ENCODE measurements around the gene CDON.

- TF ChIP-seq CTCF (IDR thresholded peaks at IDR 0.05 in 4 of 5, conservative IDR thresholded peaks at IDR 0.05 in 1 of 5) (no peak), POLR2A (IDR thresholded peaks at IDR 0.05) (no peak)
These were observed 21.9 kb upstream of the CDON start for GRCh38 chr11:126084608-126084912.

Data from gastrocnemius medialis (tissue), 4 donors.